Measurements from ENCODE around the gene PFN1.

Gene PFN1

DNA sequence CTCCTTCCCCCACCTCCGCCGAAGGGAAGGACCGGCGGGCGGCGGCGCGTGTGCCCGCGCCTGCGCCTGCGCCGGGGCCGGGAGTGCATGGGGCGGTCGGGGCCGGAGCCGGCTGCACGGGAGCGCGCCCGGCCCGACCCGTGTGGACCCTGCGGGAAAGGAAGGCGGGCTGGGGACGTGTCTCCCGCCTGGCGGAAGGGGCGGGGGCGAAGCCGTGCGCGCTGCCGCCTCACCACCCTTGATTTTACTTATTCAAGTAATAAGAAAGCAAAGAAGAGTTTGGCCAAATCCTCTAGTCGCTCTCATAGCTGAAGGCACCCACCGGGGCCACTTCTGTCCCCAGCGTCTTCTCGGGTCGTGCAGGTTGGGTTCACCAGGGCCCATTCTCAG lies 596 bp upstream of the PFN1 start:
- Histone ChIP-seq H3K9me3 (ENCODE audit: severe bottlenecking) (no peaks in the 10 kb centered on the region), H3K36me3 (ENCODE audit: low read depth) (peaks cover 37% of the 10 kb centered on the region), H3K27me3 (ENCODE audit: insufficient read depth, poor library complexity, severe bottlenecking) (no peaks in the 10 kb centered on the region), H3K4me1 (ENCODE audit: insufficient read depth, poor library complexity, severe bottlenecking) (peaks cover 27% of the 10 kb centered on the region), H3K27ac (ENCODE audit: poor library complexity, severe bottlenecking) (peak overlapping the region; percentile 99), H3K4me3 (ENCODE audit: severe bottlenecking) (peak overlapping the region; percentile 88)
- ATAC-seq (ENCODE audit: low read depth), result peak; percentile 50
- TF ChIP-seq, protein P1, sequence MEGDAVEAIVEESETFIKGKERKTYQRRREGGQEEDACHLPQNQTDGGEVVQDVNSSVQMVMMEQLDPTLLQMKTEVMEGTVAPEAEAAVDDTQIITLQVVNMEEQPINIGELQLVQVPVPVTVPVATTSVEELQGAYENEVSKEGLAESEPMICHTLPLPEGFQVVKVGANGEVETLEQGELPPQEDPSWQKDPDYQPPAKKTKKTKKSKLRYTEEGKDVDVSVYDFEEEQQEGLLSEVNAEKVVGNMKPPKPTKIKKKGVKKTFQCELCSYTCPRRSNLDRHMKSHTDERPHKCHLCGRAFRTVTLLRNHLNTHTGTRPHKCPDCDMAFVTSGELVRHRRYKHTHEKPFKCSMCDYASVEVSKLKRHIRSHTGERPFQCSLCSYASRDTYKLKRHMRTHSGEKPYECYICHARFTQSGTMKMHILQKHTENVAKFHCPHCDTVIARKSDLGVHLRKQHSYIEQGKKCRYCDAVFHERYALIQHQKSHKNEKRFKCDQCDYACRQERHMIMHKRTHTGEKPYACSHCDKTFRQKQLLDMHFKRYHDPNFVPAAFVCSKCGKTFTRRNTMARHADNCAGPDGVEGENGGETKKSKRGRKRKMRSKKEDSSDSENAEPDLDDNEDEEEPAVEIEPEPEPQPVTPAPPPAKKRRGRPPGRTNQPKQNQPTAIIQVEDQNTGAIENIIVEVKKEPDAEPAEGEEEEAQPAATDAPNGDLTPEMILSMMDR (IDR thresholded peaks at IDR 0.05; ENCODE audit: poor library complexity, severe bottlenecking), result no peak
- peak; percentile 85 for DNase-seq (ENCODE audit: low spot score)

DNA sequence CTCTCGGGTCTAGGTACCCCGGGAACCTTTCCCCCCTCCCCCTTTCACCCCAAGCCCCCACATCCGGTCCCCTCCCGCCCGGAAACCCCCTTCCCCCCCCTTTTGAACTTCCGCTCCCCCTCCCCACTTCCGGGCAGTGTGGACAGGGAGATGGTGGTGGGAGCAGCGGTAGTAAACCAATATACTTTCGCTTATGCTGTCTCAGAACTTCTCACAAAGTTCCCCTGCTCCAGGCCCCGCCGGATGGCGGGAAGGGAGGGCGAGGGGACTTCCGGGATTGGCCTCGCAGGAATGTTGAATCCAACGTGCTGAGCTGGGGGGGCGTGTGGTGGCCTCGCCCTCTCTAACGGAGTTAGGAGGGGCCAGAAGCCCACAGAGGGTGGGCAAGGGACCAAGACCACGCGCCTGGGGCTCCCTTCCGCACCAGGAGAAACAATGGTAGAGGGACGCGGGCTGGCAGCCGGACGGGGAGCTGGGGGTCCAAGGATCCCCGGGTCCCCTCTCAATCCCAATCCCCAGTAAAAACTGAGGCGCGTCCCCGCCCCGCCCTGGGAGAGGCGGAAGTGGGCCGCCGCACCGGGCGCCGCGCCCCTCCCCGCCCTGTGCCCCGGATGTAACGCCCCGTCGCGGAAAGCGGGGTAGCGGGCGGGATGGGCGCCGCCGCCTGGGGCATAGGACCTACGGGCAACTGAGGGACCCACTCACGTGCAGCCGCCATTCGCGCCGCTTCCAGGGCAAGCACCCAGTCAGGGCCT lies 742 bp downstream of the PFN1 start:
- Histone ChIP-seq H3K4me1 (ENCODE audit: insufficient read depth, poor library complexity, severe bottlenecking) (peaks cover 26% of the 10 kb centered on the region), H3K27me3 (ENCODE audit: insufficient read depth, poor library complexity, severe bottlenecking) (no peaks in the 10 kb centered on the region), H3K27ac (ENCODE audit: poor library complexity, severe bottlenecking) (peak overlapping the region; percentile 99), H3K9me3 (ENCODE audit: severe bottlenecking) (no peaks in the 10 kb centered on the region), H3K4me3 (ENCODE audit: severe bottlenecking) (peak overlapping the region; percentile 88), H3K36me3 (ENCODE audit: low read depth) (peaks cover 49% of the 10 kb centered on the region)
- TF ChIP-seq, protein P1 (IDR thresholded peaks at IDR 0.05; ENCODE audit: poor library complexity, severe bottlenecking), result no peak
- no peak for DNase-seq (ENCODE audit: low spot score)
- ATAC-seq (ENCODE audit: low read depth), result peak; percentile 0; the same call in 1 of the 3 replicates

DNA sequence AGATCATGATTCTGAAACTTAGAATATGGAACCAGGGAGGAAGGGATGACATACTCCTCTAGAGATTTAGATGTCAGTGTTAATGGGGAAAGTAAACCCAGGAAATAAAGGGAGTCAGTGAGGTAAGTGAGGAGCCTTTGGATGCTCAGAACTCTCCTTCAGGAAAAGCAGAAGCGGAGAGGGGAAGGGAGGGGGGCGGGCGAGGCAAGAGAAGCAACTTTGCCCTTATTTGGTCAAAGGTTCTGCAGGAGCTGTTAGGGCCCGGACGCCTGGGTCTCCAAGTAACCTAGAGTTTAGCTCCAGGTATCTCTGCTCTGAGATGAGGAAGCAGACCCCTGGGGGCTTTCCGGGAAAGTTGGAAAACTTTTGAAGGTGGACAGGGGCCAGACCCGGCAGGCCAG lies 1.3 kb downstream of the PFN1 start:
- ATAC-seq (ENCODE audit: low read depth) (no peak), DNase-seq (ENCODE audit: low spot score) (no peak)
- Histone ChIP-seq H3K9me3 (ENCODE audit: severe bottlenecking) (no peaks in the 10 kb centered on the region), H3K27ac (ENCODE audit: poor library complexity, severe bottlenecking) (peak overlapping the region; percentile 99), H3K4me3 (ENCODE audit: severe bottlenecking) (peak overlapping the region; percentile 88), H3K27me3 (ENCODE audit: insufficient read depth, poor library complexity, severe bottlenecking) (no peaks in the 10 kb centered on the region), H3K4me1 (ENCODE audit: insufficient read depth, poor library complexity, severe bottlenecking) (peaks cover 26% of the 10 kb centered on the region), H3K36me3 (ENCODE audit: low read depth) (peaks cover 49% of the 10 kb centered on the region)
- TF ChIP-seq, protein P1 (IDR thresholded peaks at IDR 0.05; ENCODE audit: poor library complexity, severe bottlenecking), result no peak

DNA sequence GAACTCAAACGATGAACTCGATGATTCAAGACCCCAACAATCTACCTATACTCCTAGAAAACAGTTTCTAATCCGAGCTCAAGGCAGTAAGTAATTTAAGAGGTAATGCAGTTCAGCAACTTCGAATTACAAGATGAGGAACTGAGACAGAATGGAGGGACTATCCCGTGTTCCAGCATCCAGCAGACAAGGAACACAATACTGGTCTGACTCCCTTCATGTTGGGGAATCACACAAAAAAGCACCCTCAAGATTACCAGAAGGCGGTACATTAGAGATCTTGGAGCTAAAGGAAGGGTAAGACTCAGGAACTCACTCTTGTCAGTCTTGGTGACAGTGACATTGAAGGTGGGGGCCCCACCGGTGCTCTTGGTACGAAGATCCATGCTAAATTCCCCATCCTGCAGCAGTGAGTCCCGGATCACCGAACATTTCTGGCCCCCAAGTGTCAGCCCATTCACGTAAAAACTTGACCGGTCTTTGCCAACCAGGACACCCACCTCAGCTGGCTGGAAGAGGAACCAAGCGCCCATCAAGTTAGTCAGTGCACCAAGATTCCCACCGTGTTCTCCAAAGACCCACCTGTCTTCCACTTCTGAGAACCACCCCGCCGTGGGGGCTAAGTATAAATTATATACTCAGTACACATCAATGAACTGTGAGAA lies 1.9 kb downstream of the PFN1 start:
- peaks cover 55% of the 10 kb centered on the region for H3K36me3 ChIP-seq (ENCODE audit: low read depth)

More for the DNA sequence above, 1.9 kb downstream of the PFN1 start:
- Histone ChIP-seq H3K4me3 (ENCODE audit: severe bottlenecking) (peak overlapping the region; percentile 88), H3K4me1 (ENCODE audit: insufficient read depth, poor library complexity, severe bottlenecking) (peaks cover 26% of the 10 kb centered on the region), H3K27ac (ENCODE audit: poor library complexity, severe bottlenecking) (peak overlapping the region; percentile 99), H3K27me3 (ENCODE audit: insufficient read depth, poor library complexity, severe bottlenecking) (no peaks in the 10 kb centered on the region), H3K9me3 (ENCODE audit: severe bottlenecking) (no peaks in the 10 kb centered on the region)
- ATAC-seq (ENCODE audit: low read depth) (no peak), DNase-seq (ENCODE audit: low spot score) (no peak)
- TF ChIP-seq, protein P1 (IDR thresholded peaks at IDR 0.05; ENCODE audit: poor library complexity, severe bottlenecking), result no peak
